Heart right ventricle (tissue), 16 donors: ENCODE data around the gene MBL2. TPM values are rescaled to one million over a fixed set of nuclear protein-coding genes. Genes with fewer than 3 reads are reported as not detected.

ENCODE experiments used
- ATAC-seq, 8 donors: fragments of 200-7000 bp; cut with Tn5 transposase; one replicate each; pipeline ENCODE4 v1.9.1; 2020; ENCODE audit warnings: mild to moderate bottlenecking in 8 of 8, moderate library complexity in 8 of 8, moderate number of reproducible peaks in 1 of 8
- DNase-seq, 2 donors: peaks; one replicate each; pipeline ENCODE4 v3.0.0-alpha.2; 2020
- H3K27ac ChIP-seq, 10 donors: fragments of 200-600 bp; sonication (generic) in 2 of 10; one replicate each; pipeline versions ENCODE4 v1.5.0 to v1.8.0; 2020 to 2022; ENCODE audit warnings: mild to moderate bottlenecking in 3 of 10
- H3K27me3 ChIP-seq, 7 donors: fragments of 200-600 bp; one replicate each; pipeline ENCODE4 v1.8.0; 2021 to 2022; ENCODE audit warnings: mild to moderate bottlenecking in 2 of 7
- H3K36me3 ChIP-seq, 9 donors: fragments of 200-600 bp; sonication (generic) in 1 of 9; one replicate each; pipeline versions ENCODE4 v1.5.0 to v1.8.0; 2020 to 2022; ENCODE audit warnings: mild to moderate bottlenecking in 2 of 9
- H3K4me1 ChIP-seq, 9 donors: fragments of 200-600 bp; sonication (generic) in 1 of 9; one replicate each; pipeline versions ENCODE4 v1.5.0 to v1.8.0; 2020 to 2022; ENCODE audit warnings: mild to moderate bottlenecking in 4 of 9
- H3K4me3 ChIP-seq, 10 donors: fragments of 200-600 bp; sonication (generic) in 2 of 10; one replicate each; pipeline versions ENCODE4 v1.5.0 to v1.8.0; 2020 to 2022; ENCODE audit warnings: mild to moderate bottlenecking in 7 of 10, moderate library complexity in 2 of 10
- H3K9me3 ChIP-seq, 11 donors: fragments of 200-600 bp in 10 of 11; sonication (generic) in 2 of 11; one replicate each; pipeline versions ENCODE4 v1.5.0 to v1.8.0; 2013 to 2022; ENCODE audit warnings: mild to moderate bottlenecking in 2 of 11, control low read depth in 1 of 11, moderate library complexity in 1 of 11
- WGBS, 2 donors: extraction: QIAGEN DNeasy Blood & Tissue Kit; methylation state at CpG; one replicate each; pipeline ENCODE4 v1.1.7; 2013; ENCODE audit warnings: inconsistent platforms in 1 of 2; 5-methylcytosine and 5-hydroxymethylcytosine counted together
- intact Hi-C, 10 donors: fragments of 100-400 bp; cut with DNase I; formaldehyde crosslinking; loops; one replicate each; pipeline versions ENCODE4 v1.11.1 to v1.14.2; 2022
- polyA plus RNA-seq, 2 donors: library from polyadenylated mRNA; stranded (reverse); fragments of 200-250 nt; gene quantifications; one replicate each; pipeline ENCODE4 v1.2.3, GENCODE V29; 2013
- total RNA-seq, 10 donors: library from RNA; stranded (reverse); fragmentation: NEBNext Ultra II Directional in 3 of 10; extraction: Animal tissue kit (Norgen Biotek cat#: 25700) in 3 of 10; gene quantifications; one replicate each; pipeline versions ENCODE4 v1.2.1 to v1.2.4, GENCODE V29; 2021 to 2023
- TF ChIP-seq, protein P1 (sequence below), 9 donors: fragments of 200-600 bp; sonication (generic) in 2 of 9; IDR thresholded peaks; one replicate each; pipeline versions ENCODE4 v1.5.0 to v1.8.0; 2021 to 2022; ENCODE audit warnings: antibody characterized with exemption in 9 of 9, mild to moderate bottlenecking in 5 of 9, moderate library complexity in 1 of 9
- donor health status: Arrhythmogenic right ventricular cardiomyopathy.
- donor health status: ischemic (EF 13 %, LVEDD 7.1; RV severe dilation, severe dysfunction).
- donor health status: healthy with polysubstance abuse.
- donor health status: DM: no; HTN: yes; CAD: no.
- donor health status: DM: no; HTN: no; CAD: no.
- donor health status: ischemic (EF 25% LVEDD 6.9; RV normal size, moderate dysfunction).
- donor health status: ischemic (EF 25% LVEDD 5.7; RV mildly dilated, moderate dysfunction).
- donor health status: healthy.
- donor health status: DM: yes; HTN: yes; CAD: no.
- donor health status: Ischemic cardiomyopathy.
- donor health status: ischemic (EF 35%, LVEDD 5.7; RV mildly dilated, moderate dysfunction).
- donor health status: nonischemic (EF 11% LVEDD 7.7; RV severe dilation, severe dysfunction).
- donor health status: DM: yes; HTN: yes; CAD: no.
- donor health status: PGD.
- donor health status: ischemic (EF 29% LVEDD 5.4; RV normal size, mild dysfunction).
- donor health status: nonischemic (EF 23%, LVEDD 6.1; RV moderate dilation, normal function).

The MBL2 gene
- total and polyA plus RNA-seq, 12 donors: not detected

DNA sequence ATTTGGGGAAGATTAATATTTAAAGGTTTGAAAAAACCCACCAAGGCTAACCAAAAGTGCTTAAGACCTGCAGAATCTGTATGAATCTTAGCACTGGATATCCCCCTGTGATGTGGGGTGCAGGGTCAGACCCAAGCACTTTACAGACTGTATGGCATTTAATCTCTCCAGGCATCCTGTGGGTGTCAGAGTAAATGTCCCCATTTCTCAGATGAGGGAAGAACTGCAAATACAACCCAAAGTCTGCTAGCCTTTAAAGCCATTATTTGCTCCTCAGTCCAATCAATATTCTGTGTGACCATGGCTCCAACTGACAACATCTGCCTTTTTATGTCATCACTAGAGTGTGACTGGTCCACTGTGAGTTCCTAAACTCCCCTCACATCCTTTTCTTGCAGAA lies 10.0 kb upstream of the MBL2 start:
- intact Hi-C loops: loop anchor here in 2 of 10 donors (5.0 kb wide), 1 partner anchor 40 kb away; no protein-coding TSS in a partner anchor
- peaks cover 0 to 6% (median 0%) of the 10 kb centered on the region in 11 donors for H3K9me3 ChIP-seq
- DNase-seq (no peak), ATAC-seq (no peak)
- H3K27me3 ChIP-seq: peaks cover 0 to 22% (median 16%) of the 10 kb centered on the region in 7 donors
- H3K27ac ChIP-seq: no peak overlapping the region
- H3K36me3 ChIP-seq: no peaks in the 10 kb centered on the region
- H3K4me1 ChIP-seq: no peaks in the 10 kb centered on the region
- H3K4me3 ChIP-seq: no peak overlapping the region
- TF ChIP-seq, protein P1, sequence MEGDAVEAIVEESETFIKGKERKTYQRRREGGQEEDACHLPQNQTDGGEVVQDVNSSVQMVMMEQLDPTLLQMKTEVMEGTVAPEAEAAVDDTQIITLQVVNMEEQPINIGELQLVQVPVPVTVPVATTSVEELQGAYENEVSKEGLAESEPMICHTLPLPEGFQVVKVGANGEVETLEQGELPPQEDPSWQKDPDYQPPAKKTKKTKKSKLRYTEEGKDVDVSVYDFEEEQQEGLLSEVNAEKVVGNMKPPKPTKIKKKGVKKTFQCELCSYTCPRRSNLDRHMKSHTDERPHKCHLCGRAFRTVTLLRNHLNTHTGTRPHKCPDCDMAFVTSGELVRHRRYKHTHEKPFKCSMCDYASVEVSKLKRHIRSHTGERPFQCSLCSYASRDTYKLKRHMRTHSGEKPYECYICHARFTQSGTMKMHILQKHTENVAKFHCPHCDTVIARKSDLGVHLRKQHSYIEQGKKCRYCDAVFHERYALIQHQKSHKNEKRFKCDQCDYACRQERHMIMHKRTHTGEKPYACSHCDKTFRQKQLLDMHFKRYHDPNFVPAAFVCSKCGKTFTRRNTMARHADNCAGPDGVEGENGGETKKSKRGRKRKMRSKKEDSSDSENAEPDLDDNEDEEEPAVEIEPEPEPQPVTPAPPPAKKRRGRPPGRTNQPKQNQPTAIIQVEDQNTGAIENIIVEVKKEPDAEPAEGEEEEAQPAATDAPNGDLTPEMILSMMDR (IDR thresholded peaks at IDR 0.05): no peak

DNA sequence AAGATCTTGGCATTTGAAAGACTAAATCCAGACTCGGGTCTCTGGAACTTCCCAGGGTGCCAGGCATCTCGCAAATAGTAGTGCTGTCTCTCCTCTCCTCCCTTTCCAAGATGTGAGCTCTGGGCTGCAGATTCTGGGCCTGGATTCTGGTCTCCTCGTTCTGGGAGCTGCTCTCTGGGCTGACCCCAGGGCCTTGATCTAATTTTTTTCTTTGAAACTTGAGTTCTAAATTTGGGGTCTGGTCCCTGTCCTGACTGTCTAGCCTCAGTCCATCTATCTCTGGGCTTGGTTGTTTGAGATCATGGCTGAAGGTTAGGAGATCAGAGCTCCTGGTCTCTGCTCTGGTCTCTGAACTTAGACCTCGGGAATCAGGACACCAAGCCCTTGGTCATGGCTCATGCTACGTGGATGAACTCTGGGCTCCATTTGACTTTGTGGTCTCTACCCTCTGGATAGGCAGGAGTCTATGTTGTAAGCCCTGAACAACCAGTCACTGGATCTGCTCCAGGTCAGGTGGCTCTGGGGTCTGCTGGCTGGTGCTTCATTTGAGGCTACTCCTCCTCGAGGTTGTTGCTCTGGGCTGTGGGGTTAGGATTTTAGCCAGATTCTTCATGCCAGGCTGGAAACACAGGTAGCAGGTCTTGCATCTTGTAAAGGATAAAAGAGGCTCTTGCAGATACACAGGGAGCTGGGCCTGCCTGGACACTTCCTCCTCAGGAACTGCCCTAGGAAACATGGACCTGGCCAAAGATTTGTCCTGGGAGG lies 8.0 kb upstream of the MBL2 start:
- H3K4me1 ChIP-seq: no peaks in the 10 kb centered on the region
- ATAC-seq: peak in 1 of 8 donors; percentile 16
- H3K36me3 ChIP-seq: no peaks in the 10 kb centered on the region
- peaks cover 0 to 6% (median 0%) of the 10 kb centered on the region in 11 donors for H3K9me3 ChIP-seq
- intact Hi-C loops: loop anchor here in 4 of 10 donors (1.0 to 5.0 kb wide), 3 partner anchors 38 to 40 kb away; no protein-coding TSS in a partner anchor
- H3K4me3 ChIP-seq: no peak overlapping the region
- H3K27me3 ChIP-seq: peaks cover 0 to 22% (median 16%) of the 10 kb centered on the region in 7 donors
- H3K27ac ChIP-seq: no peak overlapping the region
- TF ChIP-seq, protein P1 (IDR thresholded peaks at IDR 0.05): peak in 3 of 9 donors; percentile 2 to 17 (median 7)
- no peak for DNase-seq
- 40 to 47% methylated on average over 6 of the region's 6 CpGs for WGBS, 2 donors

DNA sequence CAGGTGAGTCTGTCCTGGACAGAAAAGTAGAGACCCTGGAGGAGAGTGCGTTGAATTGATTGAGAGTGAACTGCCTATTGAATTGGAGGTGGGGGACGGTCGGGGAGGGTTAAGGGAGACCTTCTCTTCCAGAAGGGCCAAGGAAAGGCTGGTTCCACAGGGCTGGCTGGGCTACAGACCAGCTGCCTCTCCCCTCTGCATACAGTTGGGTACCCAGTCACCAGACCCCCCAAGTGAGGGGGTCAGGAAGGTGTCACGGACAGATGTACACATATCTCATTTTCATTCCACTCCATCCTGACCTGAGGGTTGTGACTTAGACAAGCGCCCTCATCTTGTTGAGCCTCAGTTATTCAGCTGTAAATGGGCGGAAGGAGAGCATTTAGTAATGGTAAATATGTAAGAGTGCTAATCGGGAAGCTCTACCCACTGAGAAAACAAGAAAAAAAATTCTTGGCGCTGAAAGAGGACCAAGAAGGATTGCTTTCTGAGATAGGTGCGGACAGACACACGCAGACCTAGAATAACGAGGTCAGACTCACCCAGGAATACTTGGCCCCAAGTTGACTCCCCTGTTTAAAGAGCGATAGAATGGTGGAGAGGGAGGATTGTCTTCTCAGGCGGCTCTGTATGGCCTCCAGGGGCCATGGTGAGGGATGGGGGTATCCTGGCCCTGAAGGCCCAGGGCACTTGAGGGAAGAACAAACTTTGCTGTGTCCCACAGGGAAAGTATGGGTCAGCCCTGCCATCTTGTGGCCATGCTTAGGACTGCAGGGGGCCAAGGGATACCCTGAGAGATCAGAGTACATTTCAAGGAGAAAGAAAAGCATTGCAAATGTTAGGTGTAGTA lies 7.2 kb upstream of the MBL2 start:
- ATAC-seq (peak; percentile 46 to 87 (median 66)), DNase-seq (peak; percentile 40 to 63)
- WGBS, 2 donors: 76% methylated on average over 13 of the region's 13 CpGs

More for the DNA sequence above, 7.2 kb upstream of the MBL2 start:
- peaks cover 0 to 22% (median 16%) of the 10 kb centered on the region in 7 donors for H3K27me3 ChIP-seq
- no peak overlapping the region for H3K27ac ChIP-seq
- no peaks in the 10 kb centered on the region for H3K4me1 ChIP-seq
- H3K36me3 ChIP-seq: no peaks in the 10 kb centered on the region
- H3K9me3 ChIP-seq: peaks cover 0 to 6% (median 0%) of the 10 kb centered on the region in 11 donors
- H3K4me3 ChIP-seq: no peak overlapping the region
- intact Hi-C loops: loop anchor here in 5 of 10 donors (1.0 to 5.0 kb wide), 3 partner anchors 37 to 39 kb away; no protein-coding TSS in a partner anchor
- TF ChIP-seq, protein P1 (IDR thresholded peaks at IDR 0.05): peak; percentile 55 to 88 (median 78)
